T47D (cell line): ENCODE data around the gene FOXS1.

Experiments
- DNase-seq, 2 experiments: peaks; one replicate each; pipeline versions ENCODE4 v3.0.0 to v3.0.0-alpha.2; 2011 to 2012; ENCODE audit warnings: low read depth in 1 of 2, low spot score in 1 of 2
- JUND ChIP-seq: IDR thresholded peaks from 2 replicates; pipeline ENCODE4 v1.6.1; 2012; ENCODE audit warnings: low read depth
- in situ Hi-C: cut with HindIII; loops from 2 replicates; pipeline ENCODE4 v1.10.0; 2016; ENCODE audit warnings: low sequenced_read_pairs, low pct_unique_long_range_greater_than_20kb

Gene FOXS1

DNA sequence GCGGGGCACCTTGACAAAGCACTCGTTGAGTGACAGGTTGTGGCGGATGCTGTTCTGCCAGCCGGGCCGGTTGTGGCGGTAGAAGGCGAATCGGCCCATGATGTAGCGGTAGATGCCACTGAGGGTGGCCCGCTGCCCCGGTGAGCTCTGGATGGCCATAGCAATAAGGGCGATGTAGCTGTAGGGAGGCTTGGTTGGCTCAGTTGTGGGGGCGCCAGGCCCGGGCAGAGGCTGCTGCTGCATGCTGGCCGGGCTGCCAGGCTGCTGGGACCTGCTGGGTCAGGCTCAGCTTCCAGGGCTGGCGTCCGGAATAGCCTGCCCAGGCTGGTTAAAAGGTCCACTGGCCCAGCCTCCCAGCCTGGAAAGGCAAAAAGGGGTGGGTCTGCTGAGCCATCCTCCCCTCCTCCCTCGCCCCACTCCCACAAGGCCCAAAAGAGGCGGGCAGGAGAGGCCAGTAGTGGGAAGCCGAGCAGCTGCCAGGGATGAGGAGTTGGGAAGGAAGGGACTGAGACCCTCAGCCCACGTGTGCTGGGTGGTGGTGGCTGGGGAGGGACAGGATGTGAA, at the start of gene FOXS1:
Gene FOXS1 (minus strand): TSS at position 305 of the 564 bp plus-strand sequence. CDS start 62 bp downstream, at position 243.
- no peak for TF ChIP-seq JUND
- in situ Hi-C loops = no loop called here
- peak in 1 of 2 experiments; percentile 37 for DNase-seq

DNA sequence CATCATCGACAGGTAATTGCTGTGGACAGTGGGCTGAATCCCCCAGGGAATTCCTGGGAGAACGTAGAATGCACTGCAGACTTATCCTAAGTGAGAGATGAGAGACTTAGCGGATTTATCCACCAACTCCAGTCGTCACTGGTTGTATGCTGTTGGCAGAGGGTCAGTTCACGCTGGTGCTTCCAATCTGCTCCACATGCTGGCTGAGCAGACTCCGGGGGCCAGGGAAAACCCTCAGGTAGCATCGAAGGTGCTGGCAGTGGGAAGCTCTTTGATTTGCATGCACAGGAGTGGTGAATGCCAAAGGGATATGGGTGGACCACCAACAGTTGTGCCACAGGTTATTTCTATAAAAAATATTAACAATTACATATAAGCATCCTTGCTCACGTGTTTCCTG, 45.2 kb upstream of the FOXS1 start:
- no peak for DNase-seq
- in situ Hi-C loops = no loop called here
- no peak for TF ChIP-seq JUND

- TF ChIP-seq JUND = no peak
- in situ Hi-C loops = no loop called here
- DNase-seq = no peak
These were observed 38.4 kb upstream of the FOXS1 start for GRCh38 chr20:31883829-31884228.

DNA sequence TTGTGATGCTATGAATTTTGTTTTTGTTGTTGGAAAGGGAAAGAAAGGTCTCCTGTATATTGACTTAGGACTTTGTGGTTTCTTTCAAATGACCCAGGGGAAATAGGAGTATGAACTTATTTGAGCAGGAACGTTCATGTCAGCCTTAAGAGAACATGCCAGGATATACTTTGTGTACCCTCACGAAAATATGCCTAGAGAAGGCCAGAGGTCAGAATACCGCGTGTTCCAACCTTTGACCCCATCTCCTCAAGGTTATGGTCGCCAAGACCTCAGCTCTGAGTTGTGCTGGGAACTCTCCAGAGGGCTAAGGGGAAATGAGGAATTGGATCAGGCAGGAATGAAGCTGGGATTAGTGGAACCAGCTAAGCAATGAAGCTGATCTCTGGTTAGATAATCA, 36.5 kb upstream of the FOXS1 start:
- in situ Hi-C loops = no loop called here
- TF ChIP-seq JUND = no peak
- DNase-seq = peak in 1 of 2 experiments; percentile 30

GRCh38 chr20:31879143-31879987, 34.0 kb upstream of the FOXS1 start:
- in situ Hi-C loops = no loop called here
- peak; percentile 99 for DNase-seq
- TF ChIP-seq JUND = no peak

DNA sequence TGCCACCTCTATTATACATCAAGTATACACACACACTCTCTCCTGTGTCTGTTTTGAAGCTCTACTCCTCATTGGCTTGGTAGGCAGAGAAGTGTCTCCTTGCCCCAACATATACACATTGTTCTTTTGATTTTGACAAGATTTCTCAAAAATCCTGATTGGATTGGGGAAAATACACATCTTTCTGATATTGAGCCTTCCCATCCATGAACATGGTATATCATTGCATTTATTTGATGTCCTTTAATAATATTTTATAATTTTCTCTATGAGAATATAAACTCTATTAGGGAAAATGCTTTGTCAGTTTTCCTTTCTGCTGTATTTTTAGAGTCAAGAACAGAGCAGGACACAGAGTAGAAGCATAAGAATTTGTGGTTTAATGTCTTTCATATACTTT, 32.3 kb upstream of the FOXS1 start:
- in situ Hi-C loops = no loop called here
- TF ChIP-seq JUND = no peak
- DNase-seq = no peak

DNA sequence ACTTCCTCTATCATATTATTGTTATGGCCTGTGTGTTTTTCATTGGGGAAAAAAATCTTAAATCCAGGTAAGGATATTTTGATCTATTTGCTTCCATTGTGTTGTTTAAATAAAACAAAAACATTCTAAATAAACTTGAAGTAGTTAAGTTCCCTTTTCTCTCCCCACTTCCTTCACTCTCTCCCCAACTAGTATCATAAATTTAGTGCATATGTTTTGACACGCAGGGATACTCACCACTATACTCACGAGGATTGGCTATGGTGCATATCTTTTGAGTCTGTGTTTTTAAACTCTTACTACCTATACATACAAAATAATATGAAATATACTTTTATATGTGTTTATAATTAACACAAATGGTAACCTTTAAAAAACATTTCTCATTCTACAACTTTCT, 30.3 kb upstream of the FOXS1 start:
- DNase-seq = no peak
- TF ChIP-seq JUND = no peak
- in situ Hi-C loops = no loop called here

GRCh38 chr20:31872406-31872805, 27.0 kb upstream of the FOXS1 start:
- in situ Hi-C loops = no loop called here
- no peak for TF ChIP-seq JUND
- no peak for DNase-seq

DNA sequence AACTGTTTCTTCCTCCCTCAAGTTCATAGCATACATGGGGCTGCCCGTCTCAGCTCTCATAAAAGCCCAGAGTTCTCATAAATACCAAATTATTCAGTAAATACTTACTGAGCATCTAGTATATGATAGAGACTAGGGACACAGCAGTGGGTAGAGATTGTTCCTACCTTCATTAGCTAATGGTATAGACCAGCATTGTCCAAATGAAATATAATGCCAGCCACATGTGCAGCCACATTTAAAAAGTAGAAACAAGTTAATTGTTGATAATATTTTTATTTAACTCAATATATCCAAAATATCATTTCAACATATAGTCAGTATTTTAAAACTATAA, 26.2 kb upstream of the FOXS1 start:
- in situ Hi-C loops = no loop called here
- TF ChIP-seq JUND = no peak
- no peak for DNase-seq

DNA sequence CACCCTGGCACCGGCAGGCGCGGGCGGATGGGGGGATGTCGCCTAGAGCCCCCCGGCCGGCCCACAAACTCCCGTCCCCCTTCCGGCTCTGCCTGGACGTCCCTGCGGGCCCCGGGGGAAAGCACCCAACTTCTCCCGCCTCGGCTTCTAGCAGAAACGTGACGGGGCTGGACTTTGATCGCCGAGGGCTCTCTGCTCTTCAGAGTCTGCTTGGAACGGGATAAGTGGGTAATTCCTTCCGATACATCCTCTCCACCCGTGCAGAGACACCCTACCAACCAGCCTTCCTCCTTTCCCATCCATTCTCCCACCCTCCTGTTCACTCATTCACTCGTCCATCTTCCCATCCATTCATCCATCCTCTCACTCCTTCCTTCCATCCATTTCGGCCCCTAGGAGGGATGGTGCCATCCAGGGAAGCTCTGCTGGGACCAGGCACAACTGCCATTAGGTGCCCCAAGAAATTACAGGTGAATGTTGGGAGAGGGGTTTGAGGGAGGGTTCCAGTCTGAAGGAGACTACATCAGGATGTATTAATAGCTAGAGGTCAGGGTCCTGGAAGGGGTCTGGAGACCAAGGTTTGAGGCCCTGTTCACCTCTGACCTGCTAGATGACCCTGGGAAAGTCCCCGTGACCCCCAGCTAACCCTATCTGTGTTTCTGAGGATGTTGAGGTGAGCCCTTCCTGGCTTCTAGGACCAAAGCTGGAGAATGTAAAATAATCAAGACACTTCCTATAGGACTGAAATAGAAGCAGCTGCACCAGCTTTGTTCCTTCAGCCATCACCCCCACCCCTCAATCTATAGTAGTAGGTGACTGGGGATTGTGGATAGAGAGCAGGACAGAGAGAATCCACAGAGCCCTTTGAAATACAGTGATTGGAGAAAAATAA, 25.6 kb upstream of the FOXS1 start:
- in situ Hi-C loops = no loop called here
- no peak for DNase-seq
- no peak for TF ChIP-seq JUND

DNA sequence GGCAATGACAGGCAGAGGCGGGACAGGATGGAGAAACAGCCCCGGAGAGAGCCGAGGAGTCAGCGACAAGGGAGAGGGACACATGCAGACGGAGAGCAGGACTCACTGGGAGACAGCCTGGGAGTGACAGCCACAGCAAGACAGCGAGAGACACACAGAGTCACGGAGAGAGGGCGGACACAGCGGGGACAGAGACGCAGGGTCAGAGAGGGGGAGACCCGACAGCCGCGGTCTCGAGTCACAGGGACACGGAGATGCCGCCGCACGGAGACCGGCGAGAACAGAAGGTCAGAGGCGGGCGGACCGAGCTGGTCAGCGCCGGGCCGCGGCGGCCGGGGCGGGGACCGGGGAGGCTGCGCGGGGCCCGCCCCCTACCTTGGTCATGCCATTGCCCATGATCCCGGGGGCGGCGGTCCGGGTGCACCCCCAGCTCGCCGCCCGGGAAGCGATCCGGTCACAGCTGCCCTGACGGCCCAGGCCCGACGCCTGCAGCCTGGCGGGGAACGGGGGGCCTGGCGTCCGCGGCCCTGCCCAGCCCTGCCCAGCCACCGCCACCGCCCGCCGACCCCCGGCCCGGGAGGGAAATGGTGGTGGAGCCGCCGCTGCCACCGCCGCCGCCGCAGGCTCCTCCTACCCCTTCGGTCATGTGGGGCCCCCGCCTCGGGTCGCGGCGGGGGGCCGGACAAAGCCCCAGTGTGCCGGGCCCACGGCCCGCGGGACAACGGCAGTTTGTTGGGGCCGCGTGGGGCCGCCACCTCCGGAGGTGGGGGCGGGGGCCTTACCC, 24.7 kb upstream of the FOXS1 start, which contains the start of the genes DUSP15 and TTLL9:
Gene DUSP15 (minus strand): TSS at position 586 of the 784 bp plus-strand sequence. CDS start 190 bp downstream, at position 396.
Gene TTLL9 (plus strand): TSS at position 693 of the 784 bp plus-strand sequence. CDS start 493 bp downstream, outside the sequence.
- in situ Hi-C loops = no loop called here
- DNase-seq = peak; percentile 45 to 59
- no peak for TF ChIP-seq JUND

DNA sequence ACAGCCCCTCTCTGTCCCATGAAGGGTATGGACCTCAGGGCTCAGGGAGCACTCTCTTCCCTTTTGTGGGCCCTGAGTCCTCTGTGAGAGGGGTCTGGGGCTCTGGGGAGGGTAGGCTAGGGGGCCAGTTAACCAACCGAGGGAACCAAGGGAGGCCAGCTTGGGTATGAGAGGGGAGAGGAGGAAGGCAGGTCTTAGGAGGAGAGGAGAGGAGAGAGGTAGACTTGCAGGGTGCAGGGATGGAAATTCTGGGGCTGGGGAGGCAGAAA, 24.2 kb upstream of the FOXS1 start:
- in situ Hi-C loops = no loop called here
- DNase-seq = no peak
- no peak for TF ChIP-seq JUND
